ENCODE measurements around the gene TMEM132D.
"Not testable (repeated sequence)": the region's sequence is repeated elsewhere in the genome, so short reads cannot be mapped to it uniquely, and the experiment has no call there.

TMEM132D gene

GRCh38 chr12:129903956-129904829 lies at the start of gene TMEM132D:
TMEM132D (minus strand) TSS chr12:129904025.
- DNase-seq: no peak

GRCh38 chr12:129949651-129950050 lies 45.8 kb upstream of the TMEM132D start:
- DNase-seq: no peak

- DNase-seq: no peak
Measured at GRCh38 chr12:129941618-129942017, 37.8 kb upstream of the TMEM132D start.

GRCh38 chr12:129938089-129938488 lies 34.3 kb upstream of the TMEM132D start:
- no peak for DNase-seq

- DNase-seq: no peak
Measured at GRCh38 chr12:129937426-129937825, 33.6 kb upstream of the TMEM132D start.

- DNase-seq: no peak
Measured at GRCh38 chr12:129928643-129929042, 24.8 kb upstream of the TMEM132D start.

- DNase-seq: no peak
Measured at GRCh38 chr12:129927316-129927900, 23.6 kb upstream of the TMEM132D start.

- peak; percentile 39 to 72 for DNase-seq
Measured at GRCh38 chr12:129911428-129912049, 7.7 kb upstream of the TMEM132D start.

- DNase-seq: no peak
Measured at GRCh38 chr12:129909051-129910020, 5.5 kb upstream of the TMEM132D start.

GRCh38 chr12:129903092-129903945 lies 506 bp downstream of the TMEM132D start:
- no peak for DNase-seq

- no peak for DNase-seq
Measured at GRCh38 chr12:129902371-129903091, 1.3 kb downstream of the TMEM132D start.

- DNase-seq: no peak
Measured at GRCh38 chr12:129901254-129901653, 2.6 kb downstream of the TMEM132D start.

- DNase-seq: no peak
Measured at GRCh38 chr12:129900306-129900705, 3.5 kb downstream of the TMEM132D start.

- not testable (repeated sequence) for DNase-seq
Measured at GRCh38 chr12:129899045-129899444, 4.8 kb downstream of the TMEM132D start.

- no peak for DNase-seq
Measured at GRCh38 chr12:129893691-129894090, 10.1 kb downstream of the TMEM132D start.

GRCh38 chr12:129887101-129887500 lies 16.7 kb downstream of the TMEM132D start:
- peak; percentile 52 to 83 for DNase-seq

GRCh38 chr12:129886541-129886940 lies 17.3 kb downstream of the TMEM132D start:
- DNase-seq: no peak

- DNase-seq: no peak
Measured at GRCh38 chr12:129885287-129885686, 18.5 kb downstream of the TMEM132D start.

GRCh38 chr12:129877411-129877810 lies 26.4 kb downstream of the TMEM132D start:
- DNase-seq: no peak

- DNase-seq: no peak
Measured at GRCh38 chr12:129873833-129874208, 30.0 kb downstream of the TMEM132D start.

All from NCI-H187 (cell line).